Coronary artery (tissue), 2 donors: Measurements from ENCODE around the gene ERP27.

Experiments
- DNase-seq: peaks from one replicate; pipeline ENCODE4 v3.0.0-alpha.2; 2017; ENCODE audit warnings: low spot score
- H3K27ac ChIP-seq, 2 donors: fragments of 200-600 bp; sonication (generic); one replicate each; pipeline ENCODE4 v1.5.1; 2016 to 2019
- H3K4me3 ChIP-seq: fragments of 200-600 bp; sonication (generic); 2 replicates; pipeline ENCODE4 v1.5.1; 2016; ENCODE audit warnings: mild to moderate bottlenecking, moderate library complexity
- TF ChIP-seq, protein P1 (sequence below): fragments of 200-600 bp; sonication (generic); IDR thresholded peaks from one replicate; pipeline ENCODE4 v1.5.1; 2019; ENCODE audit warnings: antibody characterized with exemption

Gene ERP27

GRCh38 chr12:14950982-14951746, 12.8 kb upstream of the ERP27 start:
- DNase-seq = no peak
- TF ChIP-seq, protein P1, sequence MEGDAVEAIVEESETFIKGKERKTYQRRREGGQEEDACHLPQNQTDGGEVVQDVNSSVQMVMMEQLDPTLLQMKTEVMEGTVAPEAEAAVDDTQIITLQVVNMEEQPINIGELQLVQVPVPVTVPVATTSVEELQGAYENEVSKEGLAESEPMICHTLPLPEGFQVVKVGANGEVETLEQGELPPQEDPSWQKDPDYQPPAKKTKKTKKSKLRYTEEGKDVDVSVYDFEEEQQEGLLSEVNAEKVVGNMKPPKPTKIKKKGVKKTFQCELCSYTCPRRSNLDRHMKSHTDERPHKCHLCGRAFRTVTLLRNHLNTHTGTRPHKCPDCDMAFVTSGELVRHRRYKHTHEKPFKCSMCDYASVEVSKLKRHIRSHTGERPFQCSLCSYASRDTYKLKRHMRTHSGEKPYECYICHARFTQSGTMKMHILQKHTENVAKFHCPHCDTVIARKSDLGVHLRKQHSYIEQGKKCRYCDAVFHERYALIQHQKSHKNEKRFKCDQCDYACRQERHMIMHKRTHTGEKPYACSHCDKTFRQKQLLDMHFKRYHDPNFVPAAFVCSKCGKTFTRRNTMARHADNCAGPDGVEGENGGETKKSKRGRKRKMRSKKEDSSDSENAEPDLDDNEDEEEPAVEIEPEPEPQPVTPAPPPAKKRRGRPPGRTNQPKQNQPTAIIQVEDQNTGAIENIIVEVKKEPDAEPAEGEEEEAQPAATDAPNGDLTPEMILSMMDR = no peak
- Histone ChIP-seq H3K4me3 (no peak overlapping the region), H3K27ac (peak overlapping the region; percentile 59 to 86)

DNA sequence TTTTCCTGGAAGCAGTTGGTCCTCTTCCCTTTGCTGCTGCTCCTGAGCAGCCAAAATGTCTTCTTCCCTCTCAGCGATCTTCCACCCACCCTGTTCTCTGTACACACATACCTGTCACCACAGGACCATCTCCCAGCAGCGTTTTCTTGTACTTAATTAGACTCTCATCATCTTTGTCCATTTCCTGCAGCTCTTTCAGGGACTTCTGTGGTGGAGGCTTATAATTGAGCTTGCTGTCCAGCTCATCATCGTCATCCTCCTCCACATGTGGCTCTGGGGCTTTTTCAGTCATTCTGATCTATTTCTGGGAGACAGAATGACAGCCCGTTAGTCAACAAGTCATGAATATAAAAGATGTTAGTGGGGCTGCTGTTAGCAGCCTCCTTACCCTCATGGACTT, 12.1 kb upstream of the ERP27 start:
- no peak for DNase-seq
- TF ChIP-seq, protein P1 = no peak
- Histone ChIP-seq H3K27ac (peak overlapping the region in 1 of 2 donors; percentile 86), H3K4me3 (no peak overlapping the region)

GRCh38 chr12:14949631-14950030, 11.3 kb upstream of the ERP27 start:
- DNase-seq = no peak
- Histone ChIP-seq H3K4me3 (no peak overlapping the region), H3K27ac (peak overlapping the region; percentile 82 to 86)
- TF ChIP-seq, protein P1 = no peak

DNA sequence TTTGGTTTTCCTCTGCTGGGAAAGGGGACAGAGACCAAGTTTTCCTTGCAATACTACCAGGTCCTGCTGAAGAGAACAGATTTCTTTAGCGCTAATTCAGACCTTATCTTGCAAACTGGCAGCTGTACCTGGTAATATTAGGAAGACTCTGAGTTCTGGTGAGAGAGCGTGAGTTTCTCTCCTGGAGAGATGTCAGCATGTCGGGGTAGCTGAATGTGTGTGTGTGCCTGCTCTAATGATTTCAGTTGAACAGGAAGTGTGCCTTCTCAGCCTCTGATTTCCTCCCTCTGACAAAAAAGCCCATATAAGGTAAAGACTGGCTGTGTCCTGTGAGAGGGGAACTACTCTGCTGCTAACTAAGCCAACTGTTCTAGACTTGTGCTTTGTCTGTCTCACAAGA, 10.3 kb upstream of the ERP27 start:
- peak overlapping the region; percentile 82 to 86 for H3K27ac ChIP-seq
- DNase-seq = no peak
- TF ChIP-seq, protein P1 = no peak
- H3K4me3 ChIP-seq = peak overlapping the region; percentile 56

- Histone ChIP-seq H3K27ac (no peak overlapping the region), H3K4me3 (no peak overlapping the region)
- no peak for DNase-seq
- TF ChIP-seq, protein P1 = no peak
Observed at GRCh38 chr12:14946861-14947260, 8.5 kb upstream of the ERP27 start.

DNA sequence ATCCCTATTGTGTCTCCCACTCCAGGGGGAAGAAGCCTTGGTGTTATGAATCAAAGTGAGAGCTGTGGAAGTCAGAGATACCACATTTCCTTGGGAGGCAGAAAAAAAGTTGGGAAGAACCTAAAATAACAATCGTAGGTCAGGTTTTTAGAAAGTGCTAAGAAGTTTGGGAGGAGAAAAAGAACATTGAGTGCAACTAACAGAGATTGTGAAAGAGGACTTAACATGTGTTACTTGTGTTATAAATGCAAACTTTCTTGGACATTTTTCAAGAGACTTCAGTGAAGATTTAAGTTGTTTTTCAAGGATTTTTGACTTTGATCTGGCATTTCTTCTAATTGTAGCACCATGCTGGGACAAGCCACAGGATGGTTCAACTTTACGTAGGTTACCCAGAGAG, 7.8 kb upstream of the ERP27 start:
- H3K4me3 ChIP-seq = no peak overlapping the region
- no peak for DNase-seq
- TF ChIP-seq, protein P1 = no peak
- H3K27ac ChIP-seq = peak overlapping the region in 1 of 2 donors; percentile 2
